ENCODE measurements around the gene SEC63. TPM values are rescaled to one million over a fixed set of nuclear protein-coding genes. Genes with fewer than 3 reads are reported as not detected.
"Not testable (repeated sequence)": the region's sequence is repeated elsewhere in the genome, so short reads cannot be mapped to it uniquely, and the experiment has no call there.

The SEC63 gene
- total RNA-seq, 2 donors from 2014 or later, result 65.3 to 84.3 TPM

GRCh38 chr6:107999341-107999740 is 41.3 kb upstream of the SEC63 start:
- Histone ChIP-seq H3K4me1 (no peaks in the 10 kb centered on the region), H3K27ac (no peak overlapping the region), H3K9me3 (no peaks in the 10 kb centered on the region), H3K27me3 (no peaks in the 10 kb centered on the region), H3K36me3 (no peaks in the 10 kb centered on the region), H3K4me3 (no peak overlapping the region), H3K9ac (ENCODE audit: low read depth in 2 of 2, low read length in 2 of 2) (no peak overlapping the region)
- TF ChIP-seq, protein P1, sequence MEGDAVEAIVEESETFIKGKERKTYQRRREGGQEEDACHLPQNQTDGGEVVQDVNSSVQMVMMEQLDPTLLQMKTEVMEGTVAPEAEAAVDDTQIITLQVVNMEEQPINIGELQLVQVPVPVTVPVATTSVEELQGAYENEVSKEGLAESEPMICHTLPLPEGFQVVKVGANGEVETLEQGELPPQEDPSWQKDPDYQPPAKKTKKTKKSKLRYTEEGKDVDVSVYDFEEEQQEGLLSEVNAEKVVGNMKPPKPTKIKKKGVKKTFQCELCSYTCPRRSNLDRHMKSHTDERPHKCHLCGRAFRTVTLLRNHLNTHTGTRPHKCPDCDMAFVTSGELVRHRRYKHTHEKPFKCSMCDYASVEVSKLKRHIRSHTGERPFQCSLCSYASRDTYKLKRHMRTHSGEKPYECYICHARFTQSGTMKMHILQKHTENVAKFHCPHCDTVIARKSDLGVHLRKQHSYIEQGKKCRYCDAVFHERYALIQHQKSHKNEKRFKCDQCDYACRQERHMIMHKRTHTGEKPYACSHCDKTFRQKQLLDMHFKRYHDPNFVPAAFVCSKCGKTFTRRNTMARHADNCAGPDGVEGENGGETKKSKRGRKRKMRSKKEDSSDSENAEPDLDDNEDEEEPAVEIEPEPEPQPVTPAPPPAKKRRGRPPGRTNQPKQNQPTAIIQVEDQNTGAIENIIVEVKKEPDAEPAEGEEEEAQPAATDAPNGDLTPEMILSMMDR (IDR thresholded peaks at IDR 0.05), result no peak
- intact Hi-C loops (cut with DNase I), result no loop called here
- no peak for DNase-seq

DNA sequence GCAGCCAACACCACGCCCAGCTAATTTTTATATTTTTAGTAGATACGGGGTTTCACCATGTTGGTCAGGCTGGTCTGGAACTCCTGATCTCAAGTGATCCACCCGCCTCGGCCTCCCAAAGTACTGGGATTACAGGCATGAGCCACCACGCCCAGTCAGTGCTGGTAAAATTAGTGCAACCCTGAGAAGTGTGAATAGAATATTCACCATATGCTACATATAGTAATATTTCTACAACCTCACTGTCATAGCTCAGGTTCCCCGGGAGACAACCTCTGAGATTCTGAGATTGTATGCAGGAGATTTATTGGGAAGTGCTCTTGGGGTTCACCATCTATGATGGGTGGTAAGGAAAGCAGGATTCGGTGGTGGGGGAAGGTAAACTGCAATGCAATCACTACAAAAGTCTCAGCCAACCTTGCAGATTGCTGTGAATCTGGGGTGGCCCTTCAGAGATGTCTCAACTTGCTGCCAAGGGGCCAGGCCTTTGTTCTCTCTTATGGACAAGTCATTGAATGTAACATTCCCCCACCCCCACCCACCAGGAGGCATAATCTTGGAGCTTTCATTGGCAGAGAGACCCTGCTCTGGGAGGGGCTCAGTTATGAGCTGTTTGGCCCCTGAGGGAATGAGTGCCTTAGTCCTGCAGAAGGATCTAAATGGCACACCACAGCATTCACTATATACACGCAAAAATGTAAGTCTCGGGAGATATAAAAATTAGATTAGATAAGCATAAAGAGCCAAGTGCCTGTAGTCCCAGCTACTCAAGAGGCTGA is 34.0 kb upstream of the SEC63 start:
- Histone ChIP-seq H3K36me3 (no peaks in the 10 kb centered on the region), H3K27ac (no peak overlapping the region)

GRCh38 chr6:107991061-107991460 is 33.1 kb upstream of the SEC63 start:
- H3K4me3 ChIP-seq, result no peak overlapping the region
- H3K27ac ChIP-seq, result no peak overlapping the region
- no peak for DNase-seq
- no peaks in the 10 kb centered on the region for H3K9me3 ChIP-seq
- no peaks in the 10 kb centered on the region for H3K36me3 ChIP-seq
- intact Hi-C loops (cut with DNase I), result no loop called here
- TF ChIP-seq, protein P1 (IDR thresholded peaks at IDR 0.05), result no peak
- H3K4me1 ChIP-seq, result no peaks in the 10 kb centered on the region
- H3K27me3 ChIP-seq, result no peaks in the 10 kb centered on the region
- no peak overlapping the region for H3K9ac ChIP-seq (ENCODE audit: low read depth in 2 of 2, low read length in 2 of 2)

More for the DNA sequence above, 34.0 kb upstream of the SEC63 start:
- H3K9me3 ChIP-seq, result no peaks in the 10 kb centered on the region
- intact Hi-C loops (cut with DNase I), result no loop called here
- no peaks in the 10 kb centered on the region for H3K4me1 ChIP-seq
- no peaks in the 10 kb centered on the region for H3K27me3 ChIP-seq
- TF ChIP-seq, protein P1 (IDR thresholded peaks at IDR 0.05), result no peak
- DNase-seq, result no peak
- H3K9ac ChIP-seq (ENCODE audit: low read depth in 2 of 2, low read length in 2 of 2), result no peak overlapping the region
- H3K4me3 ChIP-seq, result no peak overlapping the region

- H3K4me1 ChIP-seq; DNase-seq; H3K4me3 ChIP-seq; H3K27ac ChIP-seq; H3K27me3 ChIP-seq; H3K9me3 ChIP-seq; H3K9ac ChIP-seq (ENCODE audit: low read depth in 2 of 2, low read length in 2 of 2); H3K36me3 ChIP-seq; intact Hi-C loops (cut with DNase I): not testable (repeated sequence)
Measured at GRCh38 chr6:107990587-107990986, 32.6 kb upstream of the SEC63 start.

- intact Hi-C loops (cut with DNase I), result no loop called here
- DNase-seq, result no peak
Measured at GRCh38 chr6:107989166-107990094, 31.4 kb upstream of the SEC63 start.

More at GRCh38 chr6:107989166-107990094, 31.4 kb upstream of the SEC63 start:
- H3K27me3 ChIP-seq, result no peaks in the 10 kb centered on the region
- H3K36me3 ChIP-seq, result no peaks in the 10 kb centered on the region
- H3K4me3 ChIP-seq, result no peak overlapping the region
- H3K4me1 ChIP-seq, result no peaks in the 10 kb centered on the region
- no peaks in the 10 kb centered on the region for H3K9me3 ChIP-seq
- TF ChIP-seq, protein P1 (IDR thresholded peaks at IDR 0.05), result no peak
- no peak overlapping the region for H3K27ac ChIP-seq
- no peak overlapping the region for H3K9ac ChIP-seq (ENCODE audit: low read depth in 2 of 2, low read length in 2 of 2)
